Islet precursor cell (in vitro differentiated cells): ENCODE data around the gene JMJD8.
"Not testable (repeated sequence)": the region's sequence is repeated elsewhere in the genome, so short reads cannot be mapped to it uniquely, and the experiment has no call there.

Source experiments
- DNase-seq: peaks from one replicate; pipeline ENCODE4 v3.0.0-alpha.2; 2018

JMJD8 gene

DNA sequence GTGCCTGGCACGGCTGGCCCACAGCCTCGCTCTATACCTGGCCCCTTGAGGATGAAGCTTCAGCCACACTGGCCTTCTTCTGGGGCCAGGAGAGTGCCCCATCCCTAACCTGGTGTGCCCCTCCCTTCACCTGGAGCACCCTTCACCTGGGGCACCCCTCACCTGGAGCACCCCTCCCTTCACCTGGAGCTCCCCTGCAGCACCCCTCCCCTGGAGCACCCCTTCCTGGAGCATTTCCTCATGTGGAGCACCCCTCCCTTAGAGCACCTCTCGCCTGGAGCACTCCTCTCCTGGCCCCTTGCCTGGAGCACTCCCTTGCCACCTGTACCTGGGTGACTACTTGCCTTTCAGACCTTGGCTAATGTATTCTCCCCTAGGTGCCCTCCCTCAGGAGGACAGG is 23.9 kb upstream of the JMJD8 start:
- DNase-seq: no peak

DNA sequence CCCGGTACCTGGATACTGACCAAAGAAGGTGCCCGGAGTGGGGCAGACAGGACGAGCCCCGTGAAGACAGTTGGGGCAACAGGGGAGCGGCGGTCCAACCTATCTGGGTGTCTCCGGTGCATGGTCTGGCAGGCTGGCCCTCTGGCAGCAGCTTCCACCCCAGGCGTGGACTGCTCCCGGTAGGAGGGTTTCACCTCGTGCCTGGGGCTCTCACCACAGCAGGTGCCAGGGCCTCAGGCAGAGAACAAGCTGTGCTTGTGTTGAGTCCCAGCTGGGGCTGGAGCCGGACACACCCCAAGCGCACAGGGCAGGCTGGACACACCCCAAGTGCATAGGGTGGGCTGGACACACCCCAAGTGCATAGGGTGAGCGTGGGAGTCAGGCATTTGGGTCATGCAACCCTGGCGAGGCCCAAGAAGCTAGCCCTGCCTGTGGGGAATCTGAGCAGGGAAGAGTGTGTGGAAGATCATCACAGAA is 23.0 kb upstream of the JMJD8 start:
- DNase-seq: no peak

GRCh38 chr16:706189-707061 is 22.3 kb upstream of the JMJD8 start:
- no peak for DNase-seq

DNA sequence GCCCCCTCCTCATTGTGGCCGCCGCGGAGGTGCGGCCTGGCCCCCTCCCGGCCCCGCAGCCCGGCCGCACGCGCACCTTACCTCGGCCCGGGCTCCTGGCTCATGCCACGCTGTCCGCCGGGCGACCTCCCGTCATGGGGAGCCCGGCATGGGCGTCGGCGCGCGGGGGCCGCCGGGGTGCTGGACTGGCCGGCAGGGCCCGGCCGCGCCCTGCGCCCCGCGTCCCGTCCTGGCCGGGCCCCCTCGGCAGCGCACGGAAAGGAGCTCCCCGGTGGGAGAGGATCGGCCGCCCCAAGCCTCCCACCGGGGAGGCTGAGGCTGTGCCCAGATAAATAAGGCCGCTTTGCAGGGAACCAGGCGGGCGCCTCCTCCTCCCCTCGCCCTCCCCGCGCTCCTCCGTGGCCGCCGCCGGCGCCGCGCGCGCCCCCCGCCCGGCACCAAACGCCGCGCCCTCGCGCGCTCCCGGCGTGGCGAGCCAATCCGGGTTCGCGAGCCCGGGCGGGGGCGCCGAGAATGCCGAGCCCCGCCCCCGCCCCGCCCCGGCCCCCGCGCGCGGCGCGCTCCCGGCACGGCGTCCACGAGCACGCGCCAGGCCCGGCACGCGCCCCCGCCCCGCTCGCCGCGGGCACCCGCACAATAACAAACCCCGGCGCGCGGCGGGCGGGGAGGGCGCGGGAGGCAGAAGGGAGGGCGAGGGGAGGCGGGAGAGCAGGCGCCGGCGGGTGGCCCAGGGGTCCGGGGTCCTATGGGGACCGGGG is 21.5 kb upstream of the JMJD8 start, which contains the start of gene FBXL16:
Gene FBXL16, minus strand, starts transcription at position 371 of the 758 bp plus-strand sequence. CDS start 8,396 bp downstream, outside the sequence.
- DNase-seq: no peak

DNA sequence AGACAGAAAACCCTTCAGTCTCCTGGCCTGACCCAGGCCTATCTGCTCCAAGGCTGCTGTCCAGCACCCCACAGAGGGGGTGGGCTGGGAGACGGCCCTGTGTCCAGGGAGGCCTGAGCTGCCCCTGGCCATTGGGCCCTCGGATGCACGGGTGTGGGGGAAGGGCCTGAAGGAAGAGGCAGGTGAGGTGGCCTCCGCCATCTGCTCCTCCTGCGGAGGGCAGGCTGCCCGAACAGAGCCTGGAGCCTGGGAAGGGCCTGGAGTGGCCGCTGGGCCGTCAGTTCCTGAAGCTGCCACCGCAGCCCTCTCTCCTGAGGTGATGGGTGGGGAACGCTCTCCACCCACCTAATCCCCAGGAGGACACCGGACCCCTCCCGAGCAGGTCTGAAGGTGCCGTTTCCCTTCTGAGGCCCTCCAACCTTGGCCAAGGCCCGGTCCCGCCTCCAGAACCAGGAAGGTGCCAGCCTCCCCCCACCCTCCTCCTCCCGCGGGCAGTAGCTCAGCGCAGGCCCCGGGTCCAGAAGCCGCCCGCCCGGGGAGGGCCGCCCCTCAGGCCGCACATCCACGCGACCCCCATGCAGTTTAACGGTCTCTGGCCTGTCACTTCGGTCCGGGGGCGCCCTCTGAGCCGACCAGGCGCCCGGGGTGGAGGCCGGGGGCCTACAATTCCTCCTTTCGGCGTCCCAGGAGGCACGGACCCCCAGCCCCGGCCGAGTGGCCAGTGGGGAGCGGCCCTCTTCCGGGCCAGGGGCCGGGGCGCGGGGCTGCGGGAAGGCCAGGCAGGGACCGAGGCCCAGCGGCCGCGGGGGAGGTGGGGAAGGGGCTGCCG is 20.6 kb upstream of the JMJD8 start:
- no peak for DNase-seq

DNA sequence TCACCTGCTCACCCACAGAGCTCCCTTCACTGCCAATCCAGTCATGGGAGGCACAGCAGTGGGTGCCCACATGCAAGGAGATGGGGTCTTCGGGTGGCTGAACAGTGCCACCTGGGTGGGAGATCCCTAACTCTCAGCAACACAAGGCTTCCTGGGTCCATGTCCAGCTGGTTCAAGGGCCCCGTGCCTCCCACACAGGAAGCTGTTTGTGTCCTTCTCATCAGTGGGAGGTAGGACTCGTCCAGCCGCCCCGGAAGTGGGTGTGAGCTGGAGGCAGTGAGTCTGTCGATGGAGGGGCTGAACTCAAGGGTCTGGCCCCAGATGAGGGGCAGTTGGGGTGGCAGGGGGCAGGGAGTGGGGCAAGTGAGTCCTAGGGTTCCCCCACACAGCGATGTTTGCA is 19.9 kb upstream of the JMJD8 start:
- no peak for DNase-seq

DNA sequence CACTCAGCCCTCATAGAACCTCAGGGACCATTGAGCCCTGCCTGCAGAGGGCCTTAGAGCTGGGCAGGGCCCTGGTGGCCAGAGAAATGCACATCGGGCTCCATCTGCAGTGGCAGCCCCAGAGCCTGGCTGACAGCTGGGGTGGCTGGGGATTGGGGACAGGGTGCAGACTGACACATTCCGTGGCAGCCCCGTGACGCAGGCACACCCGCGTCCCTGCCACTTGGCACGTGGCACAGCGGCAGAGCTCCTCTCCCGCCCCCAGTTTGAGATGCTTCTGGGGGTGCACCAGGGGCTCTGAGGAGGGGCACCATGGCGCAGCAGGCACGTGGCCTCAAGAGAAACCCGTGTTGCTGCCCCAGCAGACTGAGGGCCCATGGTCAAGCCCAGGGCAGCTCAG is 19.3 kb upstream of the JMJD8 start:
- DNase-seq: no peak

DNA sequence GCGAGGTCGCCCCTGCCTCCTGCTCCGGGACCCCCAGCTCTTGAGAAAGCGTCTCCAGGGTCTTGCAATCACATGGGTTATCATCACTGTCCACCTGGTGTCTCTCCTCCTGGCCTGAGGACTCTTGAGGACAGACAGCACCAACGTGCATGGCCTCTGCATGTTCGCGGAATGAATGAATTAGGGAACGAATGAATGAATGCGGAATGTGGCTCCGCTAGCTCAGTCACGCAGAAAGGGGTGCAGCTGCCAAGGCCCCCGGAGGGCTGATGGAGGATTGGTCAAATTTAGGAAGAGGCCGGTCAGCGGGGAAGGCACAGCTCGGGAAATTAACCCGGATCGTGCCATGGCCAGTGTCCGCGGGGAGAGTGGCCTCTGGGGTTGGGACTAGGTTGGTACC is 18.2 kb upstream of the JMJD8 start:
- no peak for DNase-seq

- peak; percentile 75 for DNase-seq
These were observed 16.8 kb upstream of the JMJD8 start for GRCh38 chr16:700684-701584.

DNA sequence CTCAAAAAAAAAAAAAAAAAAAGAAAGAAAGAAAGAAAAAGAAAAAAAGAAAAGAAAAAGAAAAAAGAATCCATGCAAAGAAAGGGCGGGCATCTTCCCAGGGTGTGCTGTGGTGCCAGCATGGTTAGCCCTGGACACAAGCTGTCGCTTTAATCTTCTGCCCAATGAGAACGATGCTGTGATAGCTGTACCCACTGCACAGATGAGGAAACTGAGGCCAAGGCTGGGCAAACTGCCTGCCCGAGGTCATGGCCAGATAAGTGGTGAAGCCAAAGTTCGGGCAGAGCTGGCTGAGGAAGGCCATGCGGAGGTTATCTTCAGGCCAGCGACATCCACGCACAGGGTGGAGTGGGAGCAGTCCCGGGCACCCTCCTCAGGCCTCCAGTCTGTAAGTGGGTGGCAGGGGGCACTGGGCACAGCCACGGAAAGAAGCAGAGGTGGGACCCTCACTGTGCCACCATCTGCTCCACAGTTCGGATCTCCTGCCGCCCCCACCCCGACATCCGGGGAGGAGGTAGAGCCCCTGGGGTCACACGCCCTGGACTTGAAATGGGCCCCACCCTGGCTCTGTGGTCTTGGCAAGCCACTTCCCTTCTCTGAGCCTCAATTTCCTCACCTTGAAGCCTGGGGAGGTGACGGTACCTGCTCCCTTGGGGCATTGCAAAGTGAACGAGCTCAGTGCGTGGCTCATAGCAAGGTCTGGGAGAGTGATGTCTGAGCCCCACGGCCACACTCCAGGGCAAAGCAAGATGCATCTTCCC is 15.0 kb upstream of the JMJD8 start:
- no peak for DNase-seq

- DNase-seq: no peak
These were observed 11.4 kb upstream of the JMJD8 start for GRCh38 chr16:695355-696089.

- DNase-seq: no peak
These were observed 10.8 kb upstream of the JMJD8 start for GRCh38 chr16:694863-695354.

DNA sequence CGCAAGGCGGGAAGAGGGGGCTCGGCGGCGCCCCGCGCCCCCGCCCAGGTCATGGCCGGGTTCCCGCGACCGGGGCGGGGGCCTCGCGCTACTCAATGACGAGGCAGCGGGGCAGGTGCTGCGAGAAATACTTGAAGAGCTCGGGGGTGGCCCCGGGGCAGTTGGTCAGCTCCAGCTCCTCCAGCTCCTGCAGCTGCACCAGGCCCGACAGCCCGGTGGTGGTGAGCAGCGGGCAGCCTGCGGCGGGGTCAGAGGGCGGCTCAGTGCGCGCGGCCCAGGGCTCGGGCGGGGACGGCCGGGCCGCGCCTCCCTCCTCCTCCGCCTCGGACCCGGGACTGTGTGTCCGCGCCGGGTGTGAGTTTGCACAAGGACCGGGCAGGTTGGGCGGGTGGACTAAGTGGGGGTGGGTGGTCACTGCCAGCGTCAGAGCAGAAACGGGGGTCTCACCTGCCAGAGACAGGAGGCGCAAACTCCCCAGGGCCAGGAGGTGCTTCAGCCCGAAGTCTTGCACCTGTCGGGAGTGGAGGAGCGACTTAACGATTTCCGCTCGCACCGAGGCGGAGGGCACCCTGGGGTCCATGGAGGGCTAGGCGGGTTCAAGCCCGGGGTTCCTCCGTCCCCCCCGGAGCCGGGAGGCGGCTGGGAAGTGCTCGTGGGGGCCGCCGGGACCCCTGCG is 10.2 kb upstream of the JMJD8 start:
- DNase-seq: no peak

DNA sequence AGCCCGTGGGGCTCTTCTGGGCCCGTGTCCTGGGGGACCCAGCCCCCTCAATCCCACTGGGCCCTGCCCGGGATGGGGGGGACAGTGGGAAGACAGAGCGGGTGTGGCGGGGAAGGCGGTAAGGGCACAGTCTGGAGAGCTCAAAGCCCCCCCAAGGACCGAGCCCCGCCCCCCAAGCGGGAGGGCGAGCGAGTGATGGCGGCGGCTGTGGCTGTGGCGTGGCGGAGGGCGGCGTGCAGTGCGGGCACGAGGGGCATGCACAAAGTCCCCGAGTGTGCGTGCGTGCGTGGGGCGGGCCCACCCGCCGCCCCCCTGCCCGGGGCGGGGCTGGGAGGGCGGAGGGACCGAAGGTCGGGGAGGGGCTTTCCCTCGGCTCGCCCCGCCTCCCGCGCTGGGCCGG is 9.6 kb upstream of the JMJD8 start:
- no peak for DNase-seq

DNA sequence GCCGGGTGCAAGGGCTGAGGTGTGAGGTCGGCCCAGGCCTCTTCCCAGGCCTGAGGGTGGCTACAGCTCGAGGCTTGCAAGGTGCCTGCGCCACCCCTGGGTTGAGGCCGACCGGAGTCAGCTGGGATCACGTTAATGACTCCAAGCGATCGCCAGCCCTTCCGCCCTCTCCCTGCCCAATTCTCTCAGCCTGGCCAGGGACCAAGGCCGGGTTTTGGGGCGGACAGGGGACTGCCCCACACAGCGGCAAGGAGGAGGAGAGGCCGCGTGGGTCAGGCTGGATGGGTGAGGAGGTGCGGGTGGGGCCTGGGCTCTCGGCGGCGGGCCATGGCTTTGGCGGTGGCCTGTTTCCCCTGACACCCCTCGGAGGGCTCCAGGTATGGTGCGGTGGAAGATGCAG is 9.2 kb upstream of the JMJD8 start:
- DNase-seq: no peak

DNA sequence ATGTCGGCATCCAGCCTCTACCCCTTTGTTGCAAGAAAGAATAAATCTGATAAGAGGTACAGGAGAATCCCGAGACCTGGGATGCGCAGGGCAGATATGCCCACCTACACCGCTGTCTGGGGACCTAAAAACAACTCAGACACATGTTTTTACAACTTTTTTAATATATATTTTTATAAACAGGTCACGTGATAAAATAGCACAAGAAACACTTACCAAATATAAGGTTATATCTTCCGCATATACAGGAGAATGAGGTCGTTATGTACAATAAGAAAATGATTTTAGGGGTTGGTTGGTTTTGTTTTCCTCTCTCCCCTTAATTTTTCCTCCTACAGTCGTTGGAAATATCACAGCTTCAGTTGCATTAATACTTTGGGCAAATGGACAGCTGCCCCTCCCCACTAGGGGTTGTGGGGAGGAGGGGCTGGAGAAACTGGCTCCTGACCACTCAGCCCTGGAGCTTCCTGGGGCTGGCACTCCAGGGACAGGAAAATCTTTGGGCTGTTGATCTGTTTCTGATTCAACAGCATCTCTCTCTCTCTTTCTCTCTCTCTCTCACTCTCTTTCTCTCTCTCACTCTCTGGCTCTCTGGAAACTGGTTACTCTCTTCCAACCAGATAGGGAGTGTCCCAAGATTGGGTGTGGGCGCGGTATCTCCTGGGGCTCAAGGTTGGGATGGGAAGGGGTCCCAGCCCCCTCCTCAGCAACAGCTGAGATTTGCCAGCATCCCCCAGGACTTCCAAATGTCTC is 8.4 kb upstream of the JMJD8 start:
- no peak for DNase-seq

DNA sequence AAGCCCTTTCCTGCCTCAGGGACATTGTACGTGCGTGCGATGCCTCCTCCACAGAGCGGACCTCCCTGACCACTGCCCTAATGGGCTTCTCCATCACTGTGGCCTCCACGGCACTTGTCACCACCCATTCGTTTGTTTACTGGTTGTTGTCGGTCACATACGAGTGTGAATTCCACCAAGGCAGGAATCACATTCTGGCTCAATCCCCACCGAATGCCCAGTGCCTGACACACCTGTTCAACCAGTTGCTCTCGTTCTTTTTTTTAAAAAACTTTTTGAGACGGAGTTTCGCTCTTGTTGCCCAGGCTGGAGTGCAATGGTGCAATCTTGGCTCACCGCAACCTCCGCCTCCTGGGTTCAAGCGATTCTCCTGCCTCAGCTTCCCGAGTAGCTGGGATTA is 7.1 kb upstream of the JMJD8 start:
- not testable (repeated sequence) for DNase-seq

GRCh38 chr16:689175-689897 is 5.2 kb upstream of the JMJD8 start:
- no peak for DNase-seq
